ENCODE measurements around the gene DDX17. TPM values are rescaled to one million over a fixed set of nuclear protein-coding genes. Genes with fewer than 3 reads are reported as not detected.

The DDX17 gene
- total and polyA plus RNA-seq, 9 of the 15 experiments (the other 6 are each of a cell fraction or from before 2014, with no cell fraction given): 17.6 to 421 (median 189) TPM

GRCh38 chr22:38506118-38506962 is at the start of gene DDX17 (continued):
- TF ChIP-seq ZNF655 (CRISPR knock-in tag; IDR thresholded peaks at IDR 0.05) (no peak), PCBP2 (IDR thresholded peaks at IDR 0.05; ENCODE audit: low read depth, low read length, poor library complexity, severe bottlenecking) (no peak), POLR3A (IDR thresholded peaks at IDR 0.05; ENCODE audit: borderline replicate concordance, extremely low read depth, insufficient read depth, insufficient read length) (no peak), ZFP1 (CRISPR knock-in tag; IDR thresholded peaks at IDR 0.05) (no peak), TGIF2 (CRISPR knock-in tag; IDR thresholded peaks at IDR 0.05) (no peak), ZFPM2 (CRISPR knock-in tag; IDR thresholded peaks at IDR 0.05) (no peak), PRDM10 (IDR thresholded peaks at IDR 0.05; ENCODE audit: partially characterized antibody) (peak; percentile 8), ZNF695 (CRISPR knock-in tag; IDR thresholded peaks at IDR 0.05) (no peak), ZNF232 (CRISPR knock-in tag; IDR thresholded peaks at IDR 0.05) (no peak), BCLAF1 (IDR thresholded peaks at IDR 0.05; ENCODE audit: borderline replicate concordance in 1 of 2, control insufficient read depth in 1 of 2, low read depth in 2 of 2, low read length in 1 of 2) (no peak), ZNF445 (CRISPR knock-in tag; IDR thresholded peaks at IDR 0.05; ENCODE audit: low read depth) (no peak), ZNF444 (CRISPR knock-in tag; IDR thresholded peaks at IDR 0.05) (no peak), CEBPG (CRISPR knock-in tag; IDR thresholded peaks at IDR 0.05) (no peak), CEBPG (tag; conservative IDR thresholded peaks at IDR 0.05 in 1 of 2, IDR thresholded peaks at IDR 0.05 in 1 of 2) (no peak), ZNF639 (CRISPR knock-in tag; conservative IDR thresholded peaks at IDR 0.05 in 1 of 2, IDR thresholded peaks at IDR 0.05 in 1 of 2) (peak in 1 of 2 experiments; percentile 87; a peak in 2 of 4 replicates), SIN3B (IDR thresholded peaks at IDR 0.05; ENCODE audit: low read depth) (no peak)
